Raji (cell line): ENCODE results near the gene ETHE1.

ENCODE experiments used
- POLR2A ChIP-seq: IDR thresholded peaks from 2 replicates; pipeline ENCODE4 v1.6.1; 2011; ENCODE audit warnings: low read depth, low read length, control low read depth; ENCODE audit not compliant: insufficient read depth

ETHE1 gene

GRCh38 chr19:43526884-43527859, at the start of gene ETHE1:
Gene ETHE1, minus strand, starts transcription at chr19:43527201. Its CDS starts 24 bp downstream, at chr19:43527177.
- peak; percentile 80 for TF ChIP-seq POLR2A

- no peak for TF ChIP-seq POLR2A
Measured at GRCh38 chr19:43575955-43576878, 49.2 kb upstream of the ETHE1 start.

- TF ChIP-seq POLR2A, result peak; percentile 67
Measured at GRCh38 chr19:43575156-43575950, 48.4 kb upstream of the ETHE1 start, which contains the start of the genes PINLYP and XRCC1. Gene PINLYP, plus strand, starts transcription at chr19:43575801. Its CDS starts 1,391 bp downstream, at chr19:43577192. Gene XRCC1, minus strand, starts transcription at chr19:43575527. Its CDS starts 69 bp downstream, at chr19:43575458.

- TF ChIP-seq POLR2A, result no peak
Measured at GRCh38 chr19:43574424-43575155, 47.6 kb upstream of the ETHE1 start.

- no peak for TF ChIP-seq POLR2A
Measured at GRCh38 chr19:43572171-43572588, 45.2 kb upstream of the ETHE1 start.

- TF ChIP-seq POLR2A, result no peak
Measured at GRCh38 chr19:43570174-43570791, 43.3 kb upstream of the ETHE1 start.

- TF ChIP-seq POLR2A, result no peak
Measured at GRCh38 chr19:43569657-43570056, 42.7 kb upstream of the ETHE1 start.

GRCh38 chr19:43564800-43565199, 37.8 kb upstream of the ETHE1 start:
- TF ChIP-seq POLR2A, result no peak

GRCh38 chr19:43563816-43564457, 36.9 kb upstream of the ETHE1 start:
- TF ChIP-seq POLR2A, result no peak

GRCh38 chr19:43562698-43563241, 35.8 kb upstream of the ETHE1 start:
- TF ChIP-seq POLR2A, result no peak

- TF ChIP-seq POLR2A, result no peak
Measured at GRCh38 chr19:43562226-43562697, 35.3 kb upstream of the ETHE1 start.

- TF ChIP-seq POLR2A, result no peak
Measured at GRCh38 chr19:43561139-43561970, 34.4 kb upstream of the ETHE1 start.
